Heart left ventricle (tissue), 16 donors: ENCODE results near the gene GJC3. TPM values are rescaled to one million over a fixed set of nuclear protein-coding genes. Genes with fewer than 3 reads are reported as not detected.
A peak's percentile ranks its signal among the peaks of the same experiment; 100 is the strongest.
"Not testable (repeated sequence)": the region's sequence is repeated elsewhere in the genome, so short reads cannot be mapped to it uniquely, and the experiment has no call there.

Source experiments
- ATAC-seq, 4 donors: fragments of 200-7000 bp; cut with Tn5 transposase; one replicate each; pipeline ENCODE4 v1.9.1; 2020 to 2022; ENCODE audit warnings: moderate library complexity in 4 of 4, mild to moderate bottlenecking in 3 of 4, moderate number of reproducible peaks in 1 of 4
- DNase-seq, 5 donors: peaks; one replicate each; pipeline ENCODE4 v3.0.0-alpha.2; 2020
- H3K27ac ChIP-seq, 12 donors: fragments of 200-600 bp; sonication (generic) in 4 of 12; one replicate each; pipeline versions ENCODE4 v1.5.0 to v1.8.0; 2016 to 2022; ENCODE audit warnings: mild to moderate bottlenecking in 2 of 12
- H3K27me3 ChIP-seq, 9 donors: fragments of 200-600 bp; sonication (generic) in 2 of 9; one replicate each; pipeline versions ENCODE4 v1.5.1 to v1.8.0; 2016 to 2022; ENCODE audit warnings: mild to moderate bottlenecking in 3 of 9
- H3K36me3 ChIP-seq, 9 donors: fragments of 200-600 bp; sonication (generic) in 2 of 9; one replicate each; pipeline versions ENCODE4 v1.5.0 to v1.8.0; 2018 to 2022; ENCODE audit warnings: mild to moderate bottlenecking in 2 of 9
- H3K4me1 ChIP-seq, 12 donors: fragments of 200-600 bp; sonication (generic) in 4 of 12; one replicate each; pipeline versions ENCODE4 v1.5.0 to v1.8.0; 2016 to 2022; ENCODE audit warnings: mild to moderate bottlenecking in 3 of 12
- H3K4me3 ChIP-seq, 12 donors: fragments of 200-600 bp; sonication (generic) in 4 of 12; one replicate each; pipeline versions ENCODE4 v1.5.0 to v1.8.0; 2017 to 2022; ENCODE audit warnings: mild to moderate bottlenecking in 9 of 12, moderate library complexity in 4 of 12
- H3K9me3 ChIP-seq, 12 donors: fragments of 200-600 bp; sonication (generic) in 4 of 12; one replicate each; pipeline versions ENCODE4 v1.5.0 to v1.8.0; 2016 to 2022; ENCODE audit warnings: mild to moderate bottlenecking in 1 of 12
- CTCF ChIP-seq, 12 donors: fragments of 200-600 bp; sonication (generic) in 4 of 12; IDR thresholded peaks; one replicate each; pipeline versions ENCODE4 v1.5.0 to v1.8.0; 2018 to 2022; ENCODE audit warnings: antibody characterized with exemption in 12 of 12, mild to moderate bottlenecking in 5 of 12
- POLR2A ChIP-seq, 2 donors: fragments of 450-650 bp; IDR thresholded peaks; one replicate each; pipeline ENCODE4 v1.6.1; 2017; ENCODE audit warnings: antibody characterized with exemption in 2 of 2, mild to moderate bottlenecking in 2 of 2, moderate library complexity in 2 of 2
- WGBS, 4 donors: extraction: QIAGEN DNeasy Blood & Tissue Kit in 2 of 4; methylation state at CpG; one replicate each; pipeline versions ENCODE4 v1.1.5 to v1.1.7; 2013 to 2018; 5-methylcytosine and 5-hydroxymethylcytosine counted together
- intact Hi-C, 10 donors: fragments of 100-400 bp; cut with DNase I; formaldehyde crosslinking; loops; one replicate each; pipeline versions ENCODE4 v1.11.1 to v1.14.2; 2022
- polyA plus RNA-seq, 2 donors: library from polyadenylated mRNA; stranded (reverse); fragments of 200-250 nt; gene quantifications; one replicate each; pipeline ENCODE4 v1.2.3, GENCODE V29; 2013
- total RNA-seq, 9 donors: library from RNA; depleted of rRNA in 2 of 9; stranded (reverse); fragments of >200 nt in 2 of 9; fragmentation: NEBNext Ultra II Directional in 3 of 9; extraction: Animal tissue kit (Norgen Biotek cat#: 25700) in 3 of 9; gene quantifications; one replicate each; pipeline versions ENCODE4 v1.1.0 to v1.2.4, GENCODE V29; 2016 to 2023
- donor health status: ischemic (EF 13 %, LVEDD 7.1; RV severe dilation, severe dysfunction).
- donor health status: healthy with polysubstance abuse.
- donor health status: DM: no; HTN: yes; CAD: no.
- donor health status: DM: no; HTN: no; CAD: no.
- donor health status: ischemic (EF 25% LVEDD 6.9; RV normal size, moderate dysfunction).
- donor health status: ischemic (EF 25% LVEDD 5.7; RV mildly dilated, moderate dysfunction).
- donor health status: healthy.
- donor health status: DM: yes; HTN: yes; CAD: no.
- donor health status: ischemic (EF 35%, LVEDD 5.7; RV mildly dilated, moderate dysfunction).
- donor health status: nonischemic (EF 11% LVEDD 7.7; RV severe dilation, severe dysfunction).
- donor health status: DM: yes; HTN: yes; CAD: no.
- donor health status: PGD.
- donor health status: ischemic (EF 29% LVEDD 5.4; RV normal size, mild dysfunction).
- donor health status: nonischemic (EF 23%, LVEDD 6.1; RV moderate dilation, normal function).

Gene GJC3
- total and polyA plus RNA-seq, 11 donors: 0.30 to 0.54 (median 0.33) TPM; not detected in 8

- Histone ChIP-seq H3K4me1 (no peaks in the 10 kb centered on the region), H3K9me3 (peaks cover 0 to 15% (median 3%) of the 10 kb centered on the region in 12 donors), H3K4me3 (no peak overlapping the region), H3K27me3 (peaks cover 0 to 15% (median 0%) of the 10 kb centered on the region in 9 donors), H3K27ac (no peak overlapping the region), H3K36me3 (no peaks in the 10 kb centered on the region)
- WGBS, 4 donors: 68 to 94% (median 91%) methylated on average over 2 of the region's 2 CpGs
- DNase-seq (no peak), ATAC-seq (no peak)
- intact Hi-C loops: no loop called here
- TF ChIP-seq CTCF (IDR thresholded peaks at IDR 0.05): no peak
- no peak for TF ChIP-seq POLR2A (IDR thresholded peaks at IDR 0.05)
Measured at GRCh38 chr7:99938296-99938695, 8.9 kb upstream of the GJC3 start.

DNA sequence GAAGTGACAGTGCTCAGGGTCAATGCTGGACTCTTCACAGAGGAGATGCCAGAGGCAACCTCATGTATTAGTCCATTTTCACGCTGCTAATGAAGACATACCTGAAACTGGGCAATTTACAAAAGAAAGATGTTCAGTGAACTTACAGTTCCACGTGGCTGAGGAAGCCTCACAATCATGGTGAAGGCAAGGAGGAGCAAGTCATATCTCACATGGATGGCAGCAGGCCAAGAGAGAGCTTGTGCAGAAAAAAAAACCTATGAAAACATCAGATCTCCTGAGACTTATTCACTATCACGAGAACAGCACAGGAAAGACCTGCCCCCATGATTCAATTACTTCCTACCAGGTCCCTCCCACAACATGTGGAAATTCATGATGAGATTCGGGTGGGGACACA is 5.6 kb upstream of the GJC3 start:
- Histone ChIP-seq H3K27me3 (peaks cover 0 to 10% (median 0%) of the 10 kb centered on the region in 9 donors), H3K9me3 (peaks cover 0 to 15% (median 3%) of the 10 kb centered on the region in 12 donors)
- intact Hi-C loops, H3K27ac ChIP-seq, H3K4me3 ChIP-seq, H3K36me3 ChIP-seq, ATAC-seq, H3K4me1 ChIP-seq, DNase-seq: not testable (repeated sequence)
- WGBS, 4 donors: 38 to 45% (median 41%) methylated on average over 4 of the region's 4 CpGs

- intact Hi-C loops: loop anchor here in 3 of 10 donors (5.0 kb wide), 1 partner anchor 57 kb away; no protein-coding TSS in a partner anchor
- no peak for ATAC-seq
- peaks cover 0 to 4% (median 0%) of the 10 kb centered on the region in 9 donors for H3K27me3 ChIP-seq
- H3K4me1 ChIP-seq: peaks cover 0 to 15% (median 10%) of the 10 kb centered on the region in 12 donors
- no peak for DNase-seq
- H3K27ac ChIP-seq: peak overlapping the region in 3 of 12 donors; percentile 48 to 77 (median 74)
- H3K36me3 ChIP-seq: no peaks in the 10 kb centered on the region
- 86 to 94% (median 92%) methylated on average over 3 of the region's 3 CpGs for WGBS, 4 donors
- H3K9me3 ChIP-seq: no peaks in the 10 kb centered on the region
- no peak overlapping the region for H3K4me3 ChIP-seq
- no peak for TF ChIP-seq POLR2A (IDR thresholded peaks at IDR 0.05)
- TF ChIP-seq CTCF (IDR thresholded peaks at IDR 0.05): no peak
Measured at GRCh38 chr7:99930376-99930775, 956 bp upstream of the GJC3 start.

DNA sequence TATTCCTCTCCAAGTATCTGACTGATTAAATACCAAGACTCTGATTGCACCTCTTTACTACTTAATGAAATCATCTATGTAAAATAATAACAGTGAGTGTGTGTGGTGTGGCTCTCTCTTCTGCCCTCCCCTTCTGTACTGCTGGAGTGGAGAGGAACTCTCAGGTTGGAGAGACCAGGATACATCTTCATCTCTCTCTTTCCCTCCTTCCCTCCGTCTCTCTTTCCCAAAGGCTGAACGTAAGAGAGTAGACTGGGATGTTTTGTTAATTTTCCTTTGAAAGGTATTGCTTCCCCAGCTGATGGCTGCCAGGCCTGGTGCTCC is 272 bp upstream of the GJC3 start:
- intact Hi-C loops: loop anchor here in 7 of 10 donors (1.0 to 5.0 kb wide), 3 partner anchors 58 to 63 kb away; no protein-coding TSS in a partner anchor
- TF ChIP-seq POLR2A (IDR thresholded peaks at IDR 0.05) (no peak), CTCF (IDR thresholded peaks at IDR 0.05) (peak in 1 of 12 donors; percentile 0)
- 19 to 29% (median 26%) methylated on average over 2 of the region's 2 CpGs for WGBS, 4 donors
- Histone ChIP-seq H3K4me1 (peaks cover 0 to 15% (median 10%) of the 10 kb centered on the region in 12 donors), H3K27ac (peak overlapping the region in 11 of 12 donors; percentile 37 to 79 (median 62)), H3K27me3 (peaks cover 0 to 4% (median 0%) of the 10 kb centered on the region in 9 donors), H3K9me3 (no peaks in the 10 kb centered on the region), H3K36me3 (no peaks in the 10 kb centered on the region), H3K4me3 (peak overlapping the region in 9 of 12 donors; percentile 36 to 48 (median 43))
- no peak for DNase-seq
- no peak for ATAC-seq

- ATAC-seq (no peak), DNase-seq (no peak)
- Histone ChIP-seq H3K27me3 (peaks cover 0 to 3% (median 0%) of the 10 kb centered on the region in 9 donors), H3K9me3 (no peaks in the 10 kb centered on the region), H3K4me1 (peaks cover 0 to 15% (median 10%) of the 10 kb centered on the region in 12 donors), H3K27ac (peak overlapping the region in 1 of 12 donors; percentile 74), H3K4me3 (no peak overlapping the region), H3K36me3 (no peaks in the 10 kb centered on the region)
- TF ChIP-seq CTCF (IDR thresholded peaks at IDR 0.05) (no peak), POLR2A (IDR thresholded peaks at IDR 0.05) (no peak)
- intact Hi-C loops: loop anchor here in 3 of 10 donors (5.0 kb wide), 1 partner anchor 64 kb away; no protein-coding TSS in a partner anchor
- WGBS, 4 donors: 70 to 87% (median 84%) methylated on average over 2 of the region's 2 CpGs
Measured at GRCh38 chr7:99928188-99928587, 1.2 kb downstream of the GJC3 start.
